Right lobe of liver (tissue), 6 donors: ENCODE results near the gene MAP3K2. TPM values are rescaled to one million over a fixed set of nuclear protein-coding genes. Genes with fewer than 3 reads are reported as not detected.

Experiments used
- ATAC-seq, 4 donors: fragments of 200-7000 bp; cut with Tn5 transposase; one replicate each; pipeline ENCODE4 v1.9.1; 2020; ENCODE audit warnings: mild to moderate bottlenecking in 4 of 4, moderate library complexity in 4 of 4
- DNase-seq, 3 donors: peaks; one replicate each; pipeline ENCODE4 v3.0.0-alpha.2; 2020
- H3K27ac ChIP-seq, 3 donors: fragments of 200-600 bp; one replicate each; pipeline ENCODE4 v1.8.0; 2022
- H3K27me3 ChIP-seq, 2 donors: fragments of 200-600 bp; one replicate each; pipeline ENCODE4 v1.8.0; 2022
- H3K36me3 ChIP-seq, 4 donors: fragments of 200-600 bp; sonication (generic) in 1 of 4; one replicate each; pipeline versions ENCODE4 v1.5.1 to v1.8.0; 2017 to 2022; ENCODE audit warnings: control low read depth in 1 of 4
- H3K4me1 ChIP-seq, 4 donors: fragments of 200-600 bp; sonication (generic) in 1 of 4; one replicate each; pipeline versions ENCODE4 v1.5.1 to v1.8.0; 2017 to 2022; ENCODE audit warnings: control low read depth in 1 of 4
- H3K4me3 ChIP-seq, 3 donors: fragments of 200-600 bp; one replicate each; pipeline ENCODE4 v1.8.0; 2022
- H3K9me3 ChIP-seq, 4 donors: fragments of 200-600 bp; sonication (generic) in 1 of 4; one replicate each; pipeline versions ENCODE4 v1.5.1 to v1.8.0; 2017 to 2022; ENCODE audit warnings: control low read depth in 1 of 4
- POLR2A ChIP-seq: fragments of 450-650 bp; IDR thresholded peaks from one replicate; pipeline ENCODE4 v1.6.1; 2017; ENCODE audit warnings: antibody characterized with exemption, mild to moderate bottlenecking
- WGBS: methylation state at CpG from one replicate; pipeline ENCODE4 v1.1.6; 2018; ENCODE audit warnings: low coverage, low lambda C conversion rate; ENCODE audit not compliant: insufficient coverage; ENCODE audit errors: missing lambda C conversion rate; 5-methylcytosine and 5-hydroxymethylcytosine counted together
- intact Hi-C, 2 donors: fragments of 100-400 bp; cut with DNase I; formaldehyde crosslinking; loops; one replicate each; pipeline versions ENCODE4 v1.11.2 to v1.14.1; 2022
- total RNA-seq, 6 experiments: library from RNA; depleted of rRNA in 2 of 6; stranded (reverse); fragments of >200 nt in 2 of 6; fragmentation: NEBNext Ultra II Directional in 3 of 6; extraction: Animal tissue kit (Norgen Biotek cat#: 25700) in 3 of 6; gene quantifications; one replicate each; pipeline versions ENCODE4 v1.1.0 to v1.2.4, GENCODE V29; 2016 to 2023
- TF ChIP-seq, protein P1 (sequence below), 4 donors: fragments of 200-600 bp in 3 of 4; fragments of 450-650 bp in 1 of 4; IDR thresholded peaks; one replicate each; pipeline versions ENCODE4 v1.5.1 to v1.8.0; 2016 to 2022; ENCODE audit warnings: antibody characterized with exemption in 4 of 4, mild to moderate bottlenecking in 2 of 4
- donor health status: DM: no; HTN: yes; CAD: no.
- donor health status: DM: no; HTN: no; CAD: no.
- donor health status: DM: no; HTN: no; CAD: no.
- donor health status: DM: no; HTN: yes; CAD: no.
- donor health status: DM: no; HTN: yes; CAD: no.

The MAP3K2 gene
- total RNA-seq, 6 experiments from 2014 or later = 28.6 to 45.1 (median 39.8) TPM

DNA sequence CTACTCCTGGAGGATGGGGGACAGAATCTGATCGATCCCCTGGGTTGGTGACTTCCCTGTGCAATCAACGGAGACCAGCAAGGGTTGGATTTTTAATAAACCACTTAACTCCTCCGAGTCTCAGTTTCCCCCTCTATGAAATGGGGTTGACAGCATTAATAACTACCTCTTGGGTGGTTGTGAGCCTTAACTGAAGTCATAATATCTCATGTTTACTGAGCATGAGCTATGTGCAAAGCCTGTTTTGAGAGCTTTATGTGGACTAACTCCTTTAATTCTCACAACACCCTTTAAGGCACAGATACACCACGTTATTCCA is 31.3 kb upstream of the MAP3K2 start:
- intact Hi-C loops = no loop called here
- Histone ChIP-seq H3K4me1 (peaks cover 0 to 46% (median 15%) of the 10 kb centered on the region in 4 donors), H3K4me3 (peak overlapping the region; percentile 42 to 63 (median 50)), H3K27me3 (no peaks in the 10 kb centered on the region), H3K36me3 (peaks cover 0 to 15% (median under 1%) of the 10 kb centered on the region in 4 donors), H3K9me3 (no peaks in the 10 kb centered on the region), H3K27ac (peak overlapping the region; percentile 87 to 95 (median 93))
- ATAC-seq = no peak
- DNase-seq = no peak
- TF ChIP-seq, protein P1, sequence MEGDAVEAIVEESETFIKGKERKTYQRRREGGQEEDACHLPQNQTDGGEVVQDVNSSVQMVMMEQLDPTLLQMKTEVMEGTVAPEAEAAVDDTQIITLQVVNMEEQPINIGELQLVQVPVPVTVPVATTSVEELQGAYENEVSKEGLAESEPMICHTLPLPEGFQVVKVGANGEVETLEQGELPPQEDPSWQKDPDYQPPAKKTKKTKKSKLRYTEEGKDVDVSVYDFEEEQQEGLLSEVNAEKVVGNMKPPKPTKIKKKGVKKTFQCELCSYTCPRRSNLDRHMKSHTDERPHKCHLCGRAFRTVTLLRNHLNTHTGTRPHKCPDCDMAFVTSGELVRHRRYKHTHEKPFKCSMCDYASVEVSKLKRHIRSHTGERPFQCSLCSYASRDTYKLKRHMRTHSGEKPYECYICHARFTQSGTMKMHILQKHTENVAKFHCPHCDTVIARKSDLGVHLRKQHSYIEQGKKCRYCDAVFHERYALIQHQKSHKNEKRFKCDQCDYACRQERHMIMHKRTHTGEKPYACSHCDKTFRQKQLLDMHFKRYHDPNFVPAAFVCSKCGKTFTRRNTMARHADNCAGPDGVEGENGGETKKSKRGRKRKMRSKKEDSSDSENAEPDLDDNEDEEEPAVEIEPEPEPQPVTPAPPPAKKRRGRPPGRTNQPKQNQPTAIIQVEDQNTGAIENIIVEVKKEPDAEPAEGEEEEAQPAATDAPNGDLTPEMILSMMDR (IDR thresholded peaks at IDR 0.05) = no peak
- TF ChIP-seq POLR2A = no peak
- 20% methylated on average over 1 of the region's 4 CpGs for WGBS

DNA sequence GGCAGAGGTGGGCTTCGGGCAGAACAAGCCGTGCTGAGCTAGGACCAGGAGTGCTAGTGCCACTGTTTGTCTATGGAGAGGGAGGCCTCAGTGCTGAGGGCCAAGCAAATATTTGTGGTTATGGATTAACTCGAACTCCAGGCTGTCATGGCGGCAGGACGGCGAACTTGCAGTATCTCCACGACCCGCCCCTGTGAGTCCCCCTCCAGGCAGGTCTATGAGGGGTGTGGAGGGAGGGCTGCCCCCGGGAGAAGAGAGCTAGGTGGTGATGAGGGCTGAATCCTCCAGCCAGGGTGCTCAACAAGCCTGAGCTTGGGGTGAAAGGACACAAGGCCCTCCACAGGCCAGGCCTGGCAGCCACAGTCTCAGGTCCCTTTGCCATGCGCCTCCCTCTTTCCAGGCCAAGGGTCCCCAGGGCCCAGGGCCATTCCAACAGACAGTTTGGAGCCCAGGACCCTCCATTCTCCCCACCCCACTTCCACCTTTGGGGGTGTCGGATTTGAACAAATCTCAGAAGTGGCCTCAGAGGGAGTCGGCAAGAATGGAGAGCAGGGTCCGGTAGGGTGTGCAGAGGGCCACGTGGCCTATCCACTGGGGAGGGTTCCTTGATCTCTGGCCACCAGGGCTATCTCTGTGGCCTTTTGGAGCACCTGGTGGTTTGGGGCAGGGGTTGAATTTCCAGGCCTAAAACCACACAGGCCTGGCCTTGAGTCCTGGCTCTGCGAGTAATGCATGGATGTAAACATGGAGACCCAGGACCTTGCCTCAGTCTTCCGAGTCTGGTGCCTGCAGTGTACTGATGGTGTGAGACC is 30.7 kb upstream of the MAP3K2 start, which contains the start of gene PROC:
PROC (plus strand) TSS at position 128 of the 812 bp plus-strand sequence. CDS start 1,516 bp downstream, outside the sequence.
- Histone ChIP-seq H3K27me3 (no peaks in the 10 kb centered on the region), H3K9me3 (no peaks in the 10 kb centered on the region), H3K4me3 (peak within 1 kb of the TSS; percentile 42 to 63 (median 50)), H3K27ac (peak within 1 kb of the TSS; percentile 87 to 95 (median 93)), H3K36me3 (peaks cover 0 to 10% (median 0%) of the 10 kb centered on the region in 4 donors), H3K4me1 (peaks cover 0 to 51% (median 18%) of the 10 kb centered on the region in 4 donors)
- WGBS = 32% methylated on average over 8 of the region's 16 CpGs
- peak; percentile 62 for TF ChIP-seq POLR2A
- TF ChIP-seq, protein P1 (IDR thresholded peaks at IDR 0.05) = peak in 3 of 4 donors; percentile 11 to 15 (median 14)
- intact Hi-C loops = no loop called here
- DNase-seq (peak in 2 of 3 donors; percentile 84 to 91), ATAC-seq (peak; percentile 26 to 65 (median 58))

DNA sequence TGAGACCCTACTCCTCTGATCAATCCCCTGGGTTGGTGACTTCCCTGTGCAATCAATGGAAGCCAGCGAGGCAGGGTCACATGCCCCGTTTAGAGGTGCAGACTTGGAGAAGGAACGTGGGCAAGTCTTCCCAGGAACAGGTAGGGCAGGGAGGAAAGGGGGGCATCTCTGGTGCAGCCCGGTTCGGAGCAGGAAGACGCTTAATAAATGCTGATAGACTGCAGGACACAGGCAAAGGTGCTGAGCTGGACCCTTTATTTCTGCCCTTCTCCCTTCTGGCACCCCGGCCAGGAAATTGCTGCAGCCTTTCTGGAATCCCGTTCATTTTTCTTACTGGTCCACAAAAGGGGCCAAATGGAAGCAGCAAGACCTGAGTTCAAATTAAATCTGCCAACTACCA is 29.6 kb upstream of the MAP3K2 start:
- Histone ChIP-seq H3K9me3 (no peaks in the 10 kb centered on the region), H3K4me3 (no peak overlapping the region), H3K4me1 (peaks cover 0 to 54% (median 20%) of the 10 kb centered on the region in 4 donors), H3K27me3 (no peaks in the 10 kb centered on the region), H3K27ac (peak overlapping the region in 2 of 3 donors; percentile 93 to 95), H3K36me3 (peaks cover 0 to 7% (median 0%) of the 10 kb centered on the region in 4 donors)
- WGBS = 79% methylated on average over 7 of the region's 8 CpGs
- intact Hi-C loops = no loop called here
- no peak for TF ChIP-seq POLR2A
- TF ChIP-seq, protein P1 (IDR thresholded peaks at IDR 0.05) = no peak
- no peak for ATAC-seq
- no peak for DNase-seq

DNA sequence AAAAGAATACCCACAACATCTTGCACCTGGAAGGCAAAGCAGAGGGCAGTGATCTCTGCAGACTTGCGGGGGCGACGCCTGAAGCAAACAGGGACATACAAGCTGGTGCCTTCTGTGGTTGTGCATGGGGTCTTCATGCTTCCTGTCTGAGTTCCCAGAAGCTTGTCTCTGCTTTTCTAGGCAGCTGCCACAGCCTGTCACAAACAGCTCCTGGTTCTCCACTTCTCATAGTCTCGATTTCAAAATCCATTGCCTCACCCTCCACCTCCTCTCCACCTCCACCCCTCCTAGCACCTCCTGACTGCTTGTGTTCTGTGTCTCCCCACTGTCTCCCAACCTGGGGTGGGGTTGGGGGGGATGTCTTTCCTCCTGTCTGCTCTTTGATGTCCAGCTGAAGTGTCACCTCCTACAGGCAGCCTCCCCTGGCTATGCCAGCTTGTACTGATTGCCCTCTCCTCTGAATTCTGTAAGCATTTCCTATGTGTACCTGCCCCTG is 28.8 kb upstream of the MAP3K2 start:
- H3K4me1 ChIP-seq = peaks cover 0 to 63% (median 24%) of the 10 kb centered on the region in 4 donors
- H3K27ac ChIP-seq = peak overlapping the region; percentile 78 to 93 (median 79)
- intact Hi-C loops = no loop called here
- no peaks in the 10 kb centered on the region for H3K9me3 ChIP-seq
- peaks cover 0 to 7% (median 0%) of the 10 kb centered on the region in 4 donors for H3K36me3 ChIP-seq
- TF ChIP-seq, protein P1 (IDR thresholded peaks at IDR 0.05) = no peak
- no peak for TF ChIP-seq POLR2A
- H3K4me3 ChIP-seq = peak overlapping the region; percentile 38 to 56 (median 53)
- no peaks in the 10 kb centered on the region for H3K27me3 ChIP-seq
- peak in 1 of 4 donors; percentile 1 for ATAC-seq
- WGBS = 13% methylated on average over 1 of the region's 4 CpGs
- DNase-seq = no peak
